ENCODE results near the gene ZNF714. TPM values are rescaled to one million over a fixed set of nuclear protein-coding genes. Genes with fewer than 3 reads are reported as not detected.

Gene ZNF714
- total and polyA plus RNA-seq, 9 donors, result 7.7 to 45.1 (median 19.1) TPM

DNA sequence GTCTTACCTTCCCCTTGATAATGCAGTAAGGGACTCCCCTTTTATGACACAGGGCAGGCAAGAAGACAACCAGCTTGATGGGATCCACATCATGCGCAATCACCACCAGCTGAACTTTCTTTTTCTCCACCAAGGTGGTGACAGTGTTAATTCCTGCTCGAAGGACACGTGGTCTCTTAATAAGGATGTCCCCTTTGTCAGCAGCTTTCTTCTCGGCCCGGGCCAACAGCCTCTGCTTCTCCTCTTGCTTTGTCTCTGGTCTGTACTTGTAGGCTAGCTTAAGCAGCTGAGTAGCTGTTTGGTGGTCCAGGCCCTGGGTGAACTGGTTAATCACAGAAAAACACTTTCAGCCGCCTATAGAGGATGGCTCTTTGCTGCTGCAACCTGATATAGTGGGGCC, 67.9 kb downstream of the ZNF714 start:
- TF ChIP-seq POLR2A (IDR thresholded peaks at IDR 0.05), result no peak
- TF ChIP-seq, protein P1, sequence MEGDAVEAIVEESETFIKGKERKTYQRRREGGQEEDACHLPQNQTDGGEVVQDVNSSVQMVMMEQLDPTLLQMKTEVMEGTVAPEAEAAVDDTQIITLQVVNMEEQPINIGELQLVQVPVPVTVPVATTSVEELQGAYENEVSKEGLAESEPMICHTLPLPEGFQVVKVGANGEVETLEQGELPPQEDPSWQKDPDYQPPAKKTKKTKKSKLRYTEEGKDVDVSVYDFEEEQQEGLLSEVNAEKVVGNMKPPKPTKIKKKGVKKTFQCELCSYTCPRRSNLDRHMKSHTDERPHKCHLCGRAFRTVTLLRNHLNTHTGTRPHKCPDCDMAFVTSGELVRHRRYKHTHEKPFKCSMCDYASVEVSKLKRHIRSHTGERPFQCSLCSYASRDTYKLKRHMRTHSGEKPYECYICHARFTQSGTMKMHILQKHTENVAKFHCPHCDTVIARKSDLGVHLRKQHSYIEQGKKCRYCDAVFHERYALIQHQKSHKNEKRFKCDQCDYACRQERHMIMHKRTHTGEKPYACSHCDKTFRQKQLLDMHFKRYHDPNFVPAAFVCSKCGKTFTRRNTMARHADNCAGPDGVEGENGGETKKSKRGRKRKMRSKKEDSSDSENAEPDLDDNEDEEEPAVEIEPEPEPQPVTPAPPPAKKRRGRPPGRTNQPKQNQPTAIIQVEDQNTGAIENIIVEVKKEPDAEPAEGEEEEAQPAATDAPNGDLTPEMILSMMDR (IDR thresholded peaks at IDR 0.05), result no peak
- TF ChIP-seq EP300 (IDR thresholded peaks at IDR 0.05), result no peak
- H3K27ac ChIP-seq, result no peak overlapping the region
- no peaks in the 10 kb centered on the region for H3K9me3 ChIP-seq
- no peak for DNase-seq
- peaks cover 7% of the 10 kb centered on the region for H3K4me1 ChIP-seq (ENCODE audit: insufficient read depth)
- H3K36me3 ChIP-seq, result no peaks in the 10 kb centered on the region
- H3K27me3 ChIP-seq, result no peaks in the 10 kb centered on the region
- 93 to 97% (median 95%) methylated on average over 6 of the region's 6 CpGs for WGBS, 3 donors
- no peak overlapping the region for H3K4me3 ChIP-seq
- intact Hi-C loops (cut with DNase I), result no loop called here

DNA sequence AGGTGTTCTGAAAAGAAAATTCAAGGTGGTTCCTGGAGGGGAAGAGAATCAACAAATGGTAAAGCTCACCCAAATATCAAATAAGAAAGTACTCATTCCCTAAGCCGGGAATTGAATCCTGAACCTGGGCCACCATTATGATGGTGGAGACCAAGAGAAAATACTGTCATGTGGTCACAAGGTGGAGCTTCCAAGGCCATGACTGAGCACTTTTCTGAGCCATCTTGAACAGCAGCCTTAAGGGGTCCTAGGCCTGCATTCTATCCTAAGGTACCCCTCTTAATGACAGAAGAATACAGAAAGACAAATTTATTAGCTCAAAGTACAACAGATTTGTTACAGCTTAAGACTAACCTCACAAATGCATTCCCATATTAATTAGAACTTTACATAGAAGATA, 69.5 kb downstream of the ZNF714 start:
- no peaks in the 10 kb centered on the region for H3K27me3 ChIP-seq
- H3K27ac ChIP-seq, result no peak overlapping the region
- no peak for DNase-seq
- peaks cover 5% of the 10 kb centered on the region for H3K4me1 ChIP-seq (ENCODE audit: insufficient read depth)
- TF ChIP-seq POLR2A (IDR thresholded peaks at IDR 0.05), result no peak
- TF ChIP-seq, protein P1 (IDR thresholded peaks at IDR 0.05), result no peak
- no peak for TF ChIP-seq EP300 (IDR thresholded peaks at IDR 0.05)
- no peaks in the 10 kb centered on the region for H3K9me3 ChIP-seq
- intact Hi-C loops (cut with DNase I), result no loop called here
- H3K36me3 ChIP-seq, result no peaks in the 10 kb centered on the region
- WGBS, 3 donors, result 91 to 100% (median 95%) methylated on average over 1 of the region's 1 CpG
- H3K4me3 ChIP-seq, result no peak overlapping the region

DNA sequence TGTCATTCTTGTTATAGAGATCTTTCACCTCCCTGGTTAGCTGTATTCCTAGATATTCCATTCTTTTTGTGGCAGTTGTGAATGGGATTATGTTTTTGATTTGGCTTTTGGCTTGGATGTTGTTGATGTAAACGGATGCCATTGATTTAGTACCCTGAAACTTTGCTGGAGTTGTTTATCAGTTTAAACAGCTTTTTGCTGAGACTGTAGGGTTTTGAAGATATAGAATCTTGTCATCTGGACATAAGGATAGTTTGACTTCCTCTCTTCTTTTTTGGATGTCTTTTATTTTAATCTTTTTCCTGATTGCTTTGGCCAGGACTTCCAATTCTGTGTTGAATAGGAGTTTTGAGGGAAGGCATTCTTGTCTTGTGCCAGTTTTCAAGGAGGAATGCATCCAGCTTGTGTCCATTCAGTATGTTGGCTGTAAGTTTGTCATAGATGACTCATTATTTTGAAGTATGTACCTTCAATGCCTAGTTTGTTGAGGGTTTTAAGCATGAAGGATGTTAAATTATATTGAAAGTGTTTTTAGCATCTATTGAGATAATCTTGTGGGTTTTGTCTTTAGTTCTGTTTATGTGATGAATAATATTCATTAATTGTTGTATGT, 76.6 kb downstream of the ZNF714 start:
- Histone ChIP-seq H3K4me1 (ENCODE audit: insufficient read depth) (peaks cover 6% of the 10 kb centered on the region), H3K27ac (no peak overlapping the region), H3K9me3 (no peaks in the 10 kb centered on the region), H3K4me3 (no peak overlapping the region), H3K36me3 (no peaks in the 10 kb centered on the region), H3K27me3 (no peaks in the 10 kb centered on the region)
- DNase-seq, result no peak
- 41 to 85% (median 81%) methylated on average over 1 of the region's 1 CpG for WGBS, 3 donors
- intact Hi-C loops (cut with DNase I), result no loop called here
- TF ChIP-seq EP300 (IDR thresholded peaks at IDR 0.05), result no peak
- TF ChIP-seq, protein P1 (IDR thresholded peaks at IDR 0.05), result no peak
- TF ChIP-seq POLR2A (IDR thresholded peaks at IDR 0.05), result no peak

DNA sequence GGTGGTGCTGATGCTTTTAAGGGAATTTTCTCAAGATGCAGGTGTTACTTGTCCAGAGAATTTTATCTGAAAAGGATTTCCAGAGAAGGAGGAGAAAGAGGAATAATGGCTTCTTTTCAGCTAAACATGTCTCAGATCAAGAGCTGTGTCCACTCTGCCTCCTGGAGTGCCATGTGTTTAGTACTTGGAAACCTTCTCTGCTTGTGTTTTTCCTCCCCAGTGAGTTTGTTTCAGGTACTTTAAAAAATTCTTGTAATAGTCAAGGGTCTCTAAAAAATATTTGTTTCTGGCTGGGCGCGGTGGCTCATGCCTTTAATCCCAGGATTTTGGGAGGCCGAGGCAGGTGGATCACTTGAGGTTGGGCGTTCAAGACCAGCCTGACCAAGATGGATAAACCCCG, 82.5 kb downstream of the ZNF714 start:
- Histone ChIP-seq H3K4me3 (no peak overlapping the region), H3K36me3 (no peaks in the 10 kb centered on the region), H3K27me3 (no peaks in the 10 kb centered on the region), H3K4me1 (ENCODE audit: insufficient read depth) (peaks cover 4% of the 10 kb centered on the region), H3K27ac (no peak overlapping the region), H3K9me3 (no peaks in the 10 kb centered on the region)
- intact Hi-C loops (cut with DNase I), result no loop called here
- 97 to 99% (median 98%) methylated on average over 5 of the region's 5 CpGs for WGBS, 3 donors
- no peak for DNase-seq
- no peak for TF ChIP-seq POLR2A (IDR thresholded peaks at IDR 0.05)
- no peak for TF ChIP-seq EP300 (IDR thresholded peaks at IDR 0.05)

DNA sequence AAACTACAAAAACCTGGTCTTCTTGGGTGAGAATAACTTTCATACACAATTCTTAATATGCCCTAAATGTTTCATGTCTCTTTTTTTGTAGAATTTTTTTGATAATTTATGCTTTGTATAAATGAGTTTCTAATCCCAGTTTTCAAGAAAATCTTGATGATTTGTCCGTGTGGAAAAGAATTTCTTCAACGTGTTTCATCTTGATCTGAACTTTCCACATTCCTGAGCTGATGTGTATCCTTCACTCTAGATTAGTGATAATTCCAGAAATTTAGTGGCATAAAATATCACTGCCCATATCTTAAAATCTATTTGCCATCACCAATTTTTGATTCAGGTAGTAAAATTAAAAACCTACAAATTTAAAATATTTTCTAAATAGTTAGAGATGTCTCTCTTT, 84.4 kb downstream of the ZNF714 start:
- TF ChIP-seq EP300 (IDR thresholded peaks at IDR 0.05), result no peak
- no peak for DNase-seq
- intact Hi-C loops (cut with DNase I), result no loop called here
- no peaks in the 10 kb centered on the region for H3K9me3 ChIP-seq
- no peaks in the 10 kb centered on the region for H3K36me3 ChIP-seq
- no peak overlapping the region for H3K4me3 ChIP-seq
- H3K27me3 ChIP-seq, result no peaks in the 10 kb centered on the region
- H3K27ac ChIP-seq, result no peak overlapping the region
- 80 to 93% (median 90%) methylated on average over 2 of the region's 2 CpGs for WGBS, 3 donors
- H3K4me1 ChIP-seq (ENCODE audit: insufficient read depth), result peaks cover 5% of the 10 kb centered on the region

Small RNA genes within 50 kb of the gene (small RNA-seq; reads per million reads assigned to genes)
- not detected for gene RNA5SP469

Other genes starting within 250 kb of the ZNF714 start
- gene ZNF85, start 159.0 kb upstream of the ZNF714 start, total RNA-seq, result 10 to 100 TPM in 2 of 7 donors, 1 to 10 TPM in 5; 6.8 to 20.1 (median 9.3) TPM
- 10 to 100 TPM in 1 of 2 donors, 1 to 10 TPM in 1; 8.7 to 11.3 TPM for gene ZNF85, start 159.0 kb upstream of the ZNF714 start, polyA plus RNA-seq
- gene ZNF430, start 61.5 kb upstream of the ZNF714 start, total RNA-seq, result 10 to 100 TPM in 6 of 7 donors, 1 to 10 TPM in 1; 6.5 to 33.5 (median 19.3) TPM
- gene ZNF430, start 61.5 kb upstream of the ZNF714 start, polyA plus RNA-seq, result 10 to 100 TPM in 1 of 2 donors, 1 to 10 TPM in 1; 7.8 to 10.5 TPM
- 10 to 100 TPM; 11.7 to 52.2 (median 30.3) TPM for gene ZNF431, start 59.8 kb downstream of the ZNF714 start, total RNA-seq
- gene ZNF431, start 59.8 kb downstream of the ZNF714 start, polyA plus RNA-seq, result 10 to 100 TPM; 33.0 to 34.8 TPM
- 10 to 100 TPM; 11.4 to 56.5 (median 24.6) TPM for gene ZNF708, start 247.2 kb downstream of the ZNF714 start, total RNA-seq
- 10 to 100 TPM; 14.7 to 16.3 TPM for gene ZNF708, start 247.2 kb downstream of the ZNF714 start, polyA plus RNA-seq